HEK293 (cell line): ENCODE data around the gene FAM209B.

Experiments used
- CTCF ChIA-PET: fragments of 350-600 bp; formaldehyde crosslinking; extraction: SDS; loops from one replicate; lab custom pipeline; 2021; ENCODE audit warnings: antibody characterized with exemption; lab: Yijun Ruan, JAX
- POLR2A ChIA-PET: fragments of 300-600 bp; formaldehyde crosslinking; extraction: SDS; loops from one replicate; lab custom pipeline; 2020; ENCODE audit warnings: antibody characterized with exemption, inconsistent platforms; lab: Yijun Ruan, JAX
- H3K27ac ChIP-seq: fragments of 200-500 bp; sonication (Bioruptor generic); 2 replicates; pipeline ENCODE4 v1.5.1; 2014; ENCODE audit warnings: low read depth, low read length, control low read depth, inconsistent platforms; ENCODE audit errors: extremely low read depth
- H3K36me3 ChIP-seq, 2 experiments: fragments of 200-500 bp in 1 of 2; sonication (Bioruptor generic) in 1 of 2; 1 replicate in 1 of 2; 2 replicates in 1 of 2; pipeline ENCODE4 v1.5.1; 2014 to 2017; ENCODE audit warnings: inconsistent platforms in 2 of 2, low read length in 2 of 2; ENCODE audit not compliant: control insufficient read depth in 2 of 2, insufficient read depth in 1 of 2
- H3K4me1 ChIP-seq: fragments of 200-500 bp; sonication (Bioruptor generic); 2 replicates; pipeline ENCODE4 v1.5.1; 2014; ENCODE audit warnings: mild to moderate bottlenecking, low read length, inconsistent platforms; ENCODE audit not compliant: control insufficient read depth, insufficient read depth
- H3K4me3 ChIP-seq: 2 replicates; pipeline ENCODE4 v1.5.1; 2011; ENCODE audit warnings: low read depth, mild to moderate bottlenecking, control low read depth, low read length, moderate library complexity
- H3K9me3 ChIP-seq: fragments of 200-500 bp; sonication (Bioruptor generic); 2 replicates; pipeline ENCODE4 v1.5.1; 2014; ENCODE audit warnings: low read depth, low read length, inconsistent platforms; ENCODE audit not compliant: control insufficient read depth, insufficient read depth
- ATF2 ChIP-seq: fragments of 450-650 bp; formaldehyde crosslinking; IDR thresholded peaks from 2 replicates; pipeline ENCODE4 v1.5.1; 2016; ENCODE audit warnings: missing biosample characterization, missing genetic modification characterization, low read depth
- FEZF1 ChIP-seq: fragments of 450-650 bp; formaldehyde crosslinking; IDR thresholded peaks from 2 replicates; pipeline ENCODE4 v1.5.1; 2016; ENCODE audit warnings: missing biosample characterization, missing genetic modification characterization
- HOXD13 ChIP-seq: sonication (generic); formaldehyde crosslinking; IDR thresholded peaks from 2 replicates; pipeline ENCODE4 v1.8.0; 2022; ENCODE audit warnings: missing genetic modification reagents, borderline replicate concordance
- TRIM28 ChIP-seq: IDR thresholded peaks from 2 replicates; pipeline ENCODE4 v1.6.1; 2011; ENCODE audit warnings: low read length, control low read depth, borderline replicate concordance
- ZBTB48 ChIP-seq: fragments of 450-650 bp; formaldehyde crosslinking; IDR thresholded peaks from 2 replicates; pipeline ENCODE4 v1.5.1; 2016; ENCODE audit warnings: missing biosample characterization, missing genetic modification characterization
- ZBTB7A ChIP-seq: fragments of 450-650 bp; formaldehyde crosslinking; IDR thresholded peaks from 2 replicates; pipeline ENCODE4 v1.5.1; 2016; ENCODE audit warnings: low read depth, missing biosample characterization, missing genetic modification characterization
- ZFP3 ChIP-seq: fragments of 450-650 bp; formaldehyde crosslinking; IDR thresholded peaks from 2 replicates; pipeline ENCODE4 v1.5.1; 2016; ENCODE audit warnings: low read depth, missing biosample characterization, missing genetic modification characterization
- ZNF157 ChIP-seq: fragments of 450-650 bp; formaldehyde crosslinking; IDR thresholded peaks from 2 replicates; pipeline ENCODE4 v1.5.1; 2016; ENCODE audit warnings: missing biosample characterization, missing genetic modification characterization
- ZNF169 ChIP-seq: fragments of 450-650 bp; formaldehyde crosslinking; IDR thresholded peaks from 2 replicates; pipeline ENCODE4 v1.5.1; 2016; ENCODE audit warnings: missing biosample characterization, missing genetic modification characterization
- ZNF184 ChIP-seq: fragments of 450-650 bp; IDR thresholded peaks from 2 replicates; pipeline ENCODE4 v1.5.1; 2018; ENCODE audit warnings: missing biosample characterization, mild to moderate bottlenecking, missing genetic modification characterization
- ZNF221 ChIP-seq: fragments of 450-650 bp; formaldehyde crosslinking; IDR thresholded peaks from 2 replicates; pipeline ENCODE4 v1.5.1; 2017; ENCODE audit warnings: missing biosample characterization, missing genetic modification characterization, borderline replicate concordance
- ZNF24 ChIP-seq: fragments of 450-650 bp; formaldehyde crosslinking; IDR thresholded peaks from 2 replicates; pipeline ENCODE4 v1.5.1; 2016; ENCODE audit warnings: missing biosample characterization, missing genetic modification characterization
- ZNF302 ChIP-seq: fragments of 450-650 bp; formaldehyde crosslinking; IDR thresholded peaks from 2 replicates; pipeline ENCODE4 v1.5.1; 2016; ENCODE audit warnings: missing biosample characterization, missing genetic modification characterization, low read depth
- ZNF311 ChIP-seq: fragments of 450-650 bp; formaldehyde crosslinking; IDR thresholded peaks from 2 replicates; pipeline ENCODE4 v1.5.1; 2017; ENCODE audit warnings: missing biosample characterization, missing genetic modification characterization, borderline replicate concordance
- ZNF501 ChIP-seq: fragments of 450-650 bp; formaldehyde crosslinking; IDR thresholded peaks from 2 replicates; pipeline ENCODE4 v1.5.1; 2016; ENCODE audit warnings: missing biosample characterization, missing genetic modification characterization
- ZNF560 ChIP-seq: fragments of 450-650 bp; formaldehyde crosslinking; IDR thresholded peaks from 2 replicates; pipeline ENCODE4 v1.5.1; 2017; ENCODE audit warnings: missing biosample characterization, missing genetic modification characterization, borderline replicate concordance
- ZNF580 ChIP-seq: fragments of 450-650 bp; formaldehyde crosslinking; IDR thresholded peaks from 2 replicates; pipeline ENCODE4 v1.5.1; 2016; ENCODE audit warnings: missing biosample characterization, missing genetic modification characterization
- ZNF600 ChIP-seq: fragments of 450-650 bp; formaldehyde crosslinking; IDR thresholded peaks from 2 replicates; pipeline ENCODE4 v1.5.1; 2016; ENCODE audit warnings: missing biosample characterization, missing genetic modification characterization
- ZNF777 ChIP-seq: fragments of 450-650 bp; formaldehyde crosslinking; IDR thresholded peaks from 2 replicates; pipeline ENCODE4 v1.5.1; 2017; ENCODE audit warnings: missing biosample characterization, missing genetic modification characterization, borderline replicate concordance
- ZNF791 ChIP-seq: fragments of 450-650 bp; formaldehyde crosslinking; IDR thresholded peaks from 2 replicates; pipeline ENCODE4 v1.5.1; 2016; ENCODE audit warnings: missing biosample characterization, missing genetic modification characterization
- TF ChIP-seq, protein P1 (sequence below): fragments of 450-650 bp; formaldehyde crosslinking; IDR thresholded peaks from 2 replicates; pipeline ENCODE4 v1.5.1; 2016; ENCODE audit warnings: missing biosample characterization, missing genetic modification characterization

The FAM209B gene

GRCh38 chr20:56537997-56538396 lies 5.0 kb downstream of the FAM209B start:
- H3K27ac ChIP-seq: no peak overlapping the region
- H3K9me3 ChIP-seq: no peaks in the 10 kb centered on the region
- no peak for TF ChIP-seq TRIM28
- TF ChIP-seq ZBTB7A (tag by site-specific recombination): no peak
- TF ChIP-seq ZBTB48 (tag by site-specific recombination): no peak
- TF ChIP-seq ZFP3: no peak
- no peak for TF ChIP-seq ZNF791 (tag by site-specific recombination)
- TF ChIP-seq HOXD13: no peak
- TF ChIP-seq ZNF184 (tag by site-specific recombination): no peak
- no peaks in the 10 kb centered on the region for H3K36me3 ChIP-seq
- CTCF ChIA-PET: interaction anchor here (0.6 to 1.0 kb wide), 2 partner anchors 10 to 524 kb away, joined by 3 read pairs; no protein-coding TSS in a partner anchor
- H3K4me1 ChIP-seq: no peaks in the 10 kb centered on the region
- POLR2A ChIA-PET: no interaction called here
- no peak overlapping the region for H3K4me3 ChIP-seq

DNA sequence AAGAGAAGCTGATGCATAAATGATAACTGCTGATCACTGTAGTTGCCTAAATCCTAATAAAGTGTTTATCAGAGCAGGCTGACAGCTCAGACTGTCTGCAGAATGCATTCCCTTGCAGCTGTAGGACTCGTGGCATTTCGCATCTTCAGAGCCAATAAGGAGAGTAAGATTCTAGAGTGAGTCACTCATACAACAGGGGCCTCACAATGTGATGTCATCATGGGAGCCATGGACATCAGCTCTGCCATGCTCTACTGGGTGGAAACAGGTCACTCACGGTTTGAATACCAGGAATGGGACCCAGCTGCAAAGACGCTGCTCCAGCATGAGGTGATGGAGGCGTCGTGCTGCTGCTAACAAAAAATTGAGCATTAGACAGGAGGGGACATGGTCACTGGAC lies 7.4 kb downstream of the FAM209B start:
- no peak for TF ChIP-seq ZNF157 (tag by site-specific recombination)
- TF ChIP-seq ATF2: 0 out of 2 replicates have a peak, but pooled peaks have one; percentile 15
- TF ChIP-seq ZNF221: no peak
- Histone ChIP-seq H3K36me3 (no peaks in the 10 kb centered on the region), H3K4me3 (no peak overlapping the region), H3K4me1 (no peaks in the 10 kb centered on the region), H3K27ac (no peak overlapping the region), H3K9me3 (no peaks in the 10 kb centered on the region)
- ChIA-PET POLR2A (no interaction called here), CTCF (interaction anchor here (0.6 to 1.5 kb wide), 2 partner anchors 10 to 166 kb away, joined by 6 to 7 read pairs; no protein-coding TSS in a partner anchor)

GRCh38 chr20:56542489-56543030 lies 9.5 kb downstream of the FAM209B start:
- Histone ChIP-seq H3K36me3 (no peaks in the 10 kb centered on the region), H3K27ac (no peak overlapping the region), H3K9me3 (no peaks in the 10 kb centered on the region), H3K4me1 (no peaks in the 10 kb centered on the region), H3K4me3 (no peak overlapping the region)
- CTCF ChIA-PET: no interaction called here
- TF ChIP-seq, protein P1, sequence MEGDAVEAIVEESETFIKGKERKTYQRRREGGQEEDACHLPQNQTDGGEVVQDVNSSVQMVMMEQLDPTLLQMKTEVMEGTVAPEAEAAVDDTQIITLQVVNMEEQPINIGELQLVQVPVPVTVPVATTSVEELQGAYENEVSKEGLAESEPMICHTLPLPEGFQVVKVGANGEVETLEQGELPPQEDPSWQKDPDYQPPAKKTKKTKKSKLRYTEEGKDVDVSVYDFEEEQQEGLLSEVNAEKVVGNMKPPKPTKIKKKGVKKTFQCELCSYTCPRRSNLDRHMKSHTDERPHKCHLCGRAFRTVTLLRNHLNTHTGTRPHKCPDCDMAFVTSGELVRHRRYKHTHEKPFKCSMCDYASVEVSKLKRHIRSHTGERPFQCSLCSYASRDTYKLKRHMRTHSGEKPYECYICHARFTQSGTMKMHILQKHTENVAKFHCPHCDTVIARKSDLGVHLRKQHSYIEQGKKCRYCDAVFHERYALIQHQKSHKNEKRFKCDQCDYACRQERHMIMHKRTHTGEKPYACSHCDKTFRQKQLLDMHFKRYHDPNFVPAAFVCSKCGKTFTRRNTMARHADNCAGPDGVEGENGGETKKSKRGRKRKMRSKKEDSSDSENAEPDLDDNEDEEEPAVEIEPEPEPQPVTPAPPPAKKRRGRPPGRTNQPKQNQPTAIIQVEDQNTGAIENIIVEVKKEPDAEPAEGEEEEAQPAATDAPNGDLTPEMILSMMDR: no peak
- no peak for TF ChIP-seq ZNF580 (tag by site-specific recombination)
- TF ChIP-seq FEZF1: no peak
- TF ChIP-seq ZNF302: no peak
- TF ChIP-seq ZNF311 (tag by site-specific recombination): no peak
- no peak for TF ChIP-seq ZNF501
- no peak for TF ChIP-seq ZNF560 (tag by site-specific recombination)
- no peak for TF ChIP-seq ZNF600 (tag by site-specific recombination)
- TF ChIP-seq ZNF169: no peak
- no peak for TF ChIP-seq ZNF777
- TF ChIP-seq ZNF24 (tag by site-specific recombination): no peak
- POLR2A ChIA-PET: no interaction called here
